Gastrocnemius medialis (tissue), 4 donors: Measurements from ENCODE around the gene COLEC12.

Experiments
- CTCF ChIP-seq, 5 experiments: fragments of 450-650 bp in 3 of 5; fragments of 200-600 bp in 2 of 5; sonication (generic) in 2 of 5; IDR thresholded peaks in 4 of 5; conservative IDR thresholded peaks in 1 of 5; 1 replicate in 4 of 5; 2 replicates in 1 of 5; pipeline ENCODE4 v1.5.1; 2016 to 2019; ENCODE audit warnings: antibody characterized with exemption in 5 of 5, mild to moderate bottlenecking in 3 of 5, moderate library complexity in 3 of 5
- POLR2A ChIP-seq, 2 donors: fragments of 450-650 bp; IDR thresholded peaks; one replicate each; pipeline ENCODE4 v1.6.1; 2017; ENCODE audit warnings: antibody characterized with exemption in 2 of 2, mild to moderate bottlenecking in 2 of 2, moderate library complexity in 2 of 2

GRCh38 chr18:422966-423365, 77.5 kb downstream of the COLEC12 start:
- TF ChIP-seq POLR2A (IDR thresholded peaks at IDR 0.05): no peak
- no peak for TF ChIP-seq CTCF (IDR thresholded peaks at IDR 0.05 in 4 of 5, conservative IDR thresholded peaks at IDR 0.05 in 1 of 5)
